C4-2B (cell line): Measurements from ENCODE around the gene CDC14B.

Source experiments
- H3K27ac ChIP-seq: fragments of 450-650 bp; 2 replicates; pipeline ENCODE4 v1.5.1; 2017
- CTCF ChIP-seq: fragments of 450-650 bp; conservative IDR thresholded peaks from 2 replicates; pipeline ENCODE4 v1.5.1; 2017; ENCODE audit warnings: mild to moderate bottlenecking
- ZFX ChIP-seq: fragments of 450-650 bp; IDR thresholded peaks from 2 replicates; pipeline ENCODE4 v1.6.1; 2017

CDC14B gene

GRCh38 chr9:96599298-96599697 is 20.3 kb downstream of the CDC14B start:
- no peak overlapping the region for H3K27ac ChIP-seq
- TF ChIP-seq ZFX (no peak), CTCF (no peak)

- no peak overlapping the region for H3K27ac ChIP-seq
- TF ChIP-seq ZFX (no peak), CTCF (no peak)
These were observed 23.0 kb downstream of the CDC14B start for GRCh38 chr9:96596601-96597111.

- no peak for TF ChIP-seq CTCF
- no peak for TF ChIP-seq ZFX
- H3K27ac ChIP-seq, result no peak overlapping the region
These were observed 32.0 kb downstream of the CDC14B start for GRCh38 chr9:96587338-96588315.

- no peak for TF ChIP-seq ZFX
- H3K27ac ChIP-seq, result no peak overlapping the region
These were observed 34.2 kb downstream of the CDC14B start for GRCh38 chr9:96585426-96585825.

- H3K27ac ChIP-seq, result peak overlapping the region; percentile 76
These were observed 37.4 kb downstream of the CDC14B start for GRCh38 chr9:96582199-96582598.

- peak overlapping the region; percentile 76 for H3K27ac ChIP-seq
- no peak for TF ChIP-seq ZFX
- TF ChIP-seq CTCF, result no peak
These were observed 37.9 kb downstream of the CDC14B start for GRCh38 chr9:96581786-96582185.

GRCh38 chr9:96581301-96581700 is 38.3 kb downstream of the CDC14B start:
- H3K27ac ChIP-seq, result peak overlapping the region; percentile 76; the same call in 1 of the 2 replicates
- TF ChIP-seq ZFX, result no peak
- TF ChIP-seq CTCF, result no peak

- no peak overlapping the region for H3K27ac ChIP-seq
These were observed 44.7 kb downstream of the CDC14B start for GRCh38 chr9:96574931-96575351.

More at GRCh38 chr9:96574931-96575351, 44.7 kb downstream of the CDC14B start:
- TF ChIP-seq CTCF, result no peak
- no peak for TF ChIP-seq ZFX
